Neutrophil (primary cell): ENCODE measurements around the gene SP140.
A peak's percentile ranks its signal among the peaks of the same experiment; 100 is the strongest.

ENCODE experiments used
- H3K27ac ChIP-seq: fragments of 200-600 bp; sonication (generic); 2 replicates; pipeline ENCODE4 v1.5.1; 2016; ENCODE audit warnings: mild to moderate bottlenecking, moderate library complexity
- H3K27me3 ChIP-seq: fragments of 200-600 bp; sonication (generic); 2 replicates; pipeline ENCODE4 v1.6.0; 2016; ENCODE audit warnings: mild to moderate bottlenecking
- H3K36me3 ChIP-seq: fragments of 200-600 bp; sonication (generic); 2 replicates; pipeline ENCODE4 v1.5.1; 2017
- H3K4me1 ChIP-seq, 2 experiments: fragments of 200-600 bp in 1 of 2; sonication (generic) in 1 of 2; 1 replicate in 1 of 2; 2 replicates in 1 of 2; pipeline versions ENCODE4 v1.5.1 to v1.6.1; 2013 to 2016; ENCODE audit warnings: low read depth in 1 of 2, low read length in 1 of 2, mild to moderate bottlenecking in 1 of 2, moderate library complexity in 1 of 2; ENCODE audit not compliant: control insufficient read depth in 1 of 2, insufficient read depth in 1 of 2
- H3K4me3 ChIP-seq, 2 experiments: fragments of 200-600 bp in 1 of 2; sonication (generic) in 1 of 2; 1 replicate in 1 of 2; 2 replicates in 1 of 2; pipeline ENCODE4 v1.5.1; 2013 to 2016; ENCODE audit warnings: low read depth in 1 of 2, low read length in 1 of 2, mild to moderate bottlenecking in 1 of 2, moderate library complexity in 1 of 2
- H3K9me3 ChIP-seq: fragments of 200-600 bp; sonication (generic); 2 replicates; pipeline ENCODE4 v1.5.1; 2016
- TF ChIP-seq, protein P1 (sequence below): fragments of 200-600 bp; sonication (generic); IDR thresholded peaks from 2 replicates; pipeline ENCODE4 v1.5.1; 2016; ENCODE audit warnings: antibody characterized with exemption

SP140 gene

DNA sequence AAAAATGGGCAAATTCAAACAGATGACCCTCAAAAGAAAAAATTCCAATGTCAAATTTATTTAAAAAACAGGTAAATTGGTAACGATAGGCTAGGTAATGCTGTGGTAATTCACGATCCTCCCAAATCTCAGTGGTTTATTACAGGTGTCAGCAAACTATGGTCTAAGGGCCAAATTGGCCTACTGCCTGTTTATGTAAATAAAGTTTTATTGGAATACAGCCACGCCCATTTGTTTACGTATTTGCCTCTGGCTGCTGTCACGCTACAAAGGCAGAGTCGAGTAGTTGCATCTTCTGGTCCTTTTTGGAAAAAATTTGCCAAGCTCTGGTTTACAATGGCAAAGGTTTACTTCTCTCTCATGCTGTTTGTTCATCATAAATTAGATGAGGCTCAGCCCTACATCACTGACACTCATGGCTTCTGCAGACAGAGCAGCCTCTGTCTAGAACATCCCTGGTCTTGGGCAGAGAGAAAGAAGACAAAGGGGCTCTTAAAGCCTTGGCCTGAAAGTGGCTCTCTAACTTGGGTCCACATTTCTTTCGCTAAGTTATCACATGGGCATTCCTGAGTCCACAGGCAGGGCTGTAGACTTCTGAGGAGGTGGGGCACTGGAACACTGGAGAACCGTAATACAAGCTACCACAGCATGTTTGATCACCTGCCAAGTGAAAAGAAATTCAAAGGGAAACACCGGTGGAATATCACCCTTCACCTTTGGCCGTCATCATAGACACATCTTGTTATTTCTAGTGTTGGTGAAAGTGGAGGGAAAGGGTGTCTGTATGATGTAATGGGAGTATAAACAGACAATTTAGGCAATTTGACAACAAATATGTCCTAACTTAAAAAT, 40.6 kb upstream of the SP140 start:
- Histone ChIP-seq H3K4me3 (no peak overlapping the region), H3K27me3 (no peaks in the 10 kb centered on the region), H3K27ac (peak overlapping the region; percentile 44), H3K36me3 (peaks cover 59% of the 10 kb centered on the region), H3K4me1 (no peaks in the 10 kb centered on the region), H3K9me3 (no peaks in the 10 kb centered on the region)
- TF ChIP-seq, protein P1, sequence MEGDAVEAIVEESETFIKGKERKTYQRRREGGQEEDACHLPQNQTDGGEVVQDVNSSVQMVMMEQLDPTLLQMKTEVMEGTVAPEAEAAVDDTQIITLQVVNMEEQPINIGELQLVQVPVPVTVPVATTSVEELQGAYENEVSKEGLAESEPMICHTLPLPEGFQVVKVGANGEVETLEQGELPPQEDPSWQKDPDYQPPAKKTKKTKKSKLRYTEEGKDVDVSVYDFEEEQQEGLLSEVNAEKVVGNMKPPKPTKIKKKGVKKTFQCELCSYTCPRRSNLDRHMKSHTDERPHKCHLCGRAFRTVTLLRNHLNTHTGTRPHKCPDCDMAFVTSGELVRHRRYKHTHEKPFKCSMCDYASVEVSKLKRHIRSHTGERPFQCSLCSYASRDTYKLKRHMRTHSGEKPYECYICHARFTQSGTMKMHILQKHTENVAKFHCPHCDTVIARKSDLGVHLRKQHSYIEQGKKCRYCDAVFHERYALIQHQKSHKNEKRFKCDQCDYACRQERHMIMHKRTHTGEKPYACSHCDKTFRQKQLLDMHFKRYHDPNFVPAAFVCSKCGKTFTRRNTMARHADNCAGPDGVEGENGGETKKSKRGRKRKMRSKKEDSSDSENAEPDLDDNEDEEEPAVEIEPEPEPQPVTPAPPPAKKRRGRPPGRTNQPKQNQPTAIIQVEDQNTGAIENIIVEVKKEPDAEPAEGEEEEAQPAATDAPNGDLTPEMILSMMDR = no peak

DNA sequence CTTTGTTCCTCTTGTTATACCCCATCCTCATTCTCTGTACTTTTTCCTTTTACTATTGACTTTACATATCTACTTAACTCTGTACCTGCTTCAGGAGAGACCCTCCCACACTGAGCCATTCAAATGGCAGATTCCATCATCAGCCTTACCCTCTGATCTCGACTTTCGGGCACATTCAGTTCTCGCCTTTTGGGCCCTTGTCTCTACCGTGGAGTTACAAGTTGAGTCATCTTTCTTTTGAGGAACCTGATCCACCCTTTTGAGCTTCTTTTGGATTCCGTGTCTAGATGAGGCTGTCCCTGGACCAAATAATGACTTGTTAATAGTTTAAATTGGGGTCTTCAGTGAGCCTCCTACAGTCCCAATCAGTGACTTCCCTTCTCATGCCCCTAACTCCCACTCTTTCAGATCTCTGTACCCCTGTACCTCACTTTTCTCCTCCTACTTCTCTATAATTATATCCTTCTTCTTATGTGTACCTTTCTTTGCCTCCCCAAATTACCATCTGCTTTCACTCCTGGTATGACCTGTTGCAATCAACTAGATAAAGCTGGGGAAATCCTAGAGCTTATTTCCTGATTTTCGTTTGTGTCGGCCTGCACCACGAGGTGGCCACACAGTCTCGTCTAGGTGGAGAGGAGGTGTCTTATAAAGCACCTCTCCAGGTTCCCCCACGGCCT, 23.0 kb upstream of the SP140 start:
- Histone ChIP-seq H3K36me3 (peaks cover 98% of the 10 kb centered on the region), H3K27me3 (no peaks in the 10 kb centered on the region), H3K4me1 (peaks cover 10 to 14% of the 10 kb centered on the region in 2 experiments), H3K9me3 (no peaks in the 10 kb centered on the region), H3K27ac (peak overlapping the region; percentile 8), H3K4me3 (no peak overlapping the region)
- TF ChIP-seq, protein P1 = no peak

DNA sequence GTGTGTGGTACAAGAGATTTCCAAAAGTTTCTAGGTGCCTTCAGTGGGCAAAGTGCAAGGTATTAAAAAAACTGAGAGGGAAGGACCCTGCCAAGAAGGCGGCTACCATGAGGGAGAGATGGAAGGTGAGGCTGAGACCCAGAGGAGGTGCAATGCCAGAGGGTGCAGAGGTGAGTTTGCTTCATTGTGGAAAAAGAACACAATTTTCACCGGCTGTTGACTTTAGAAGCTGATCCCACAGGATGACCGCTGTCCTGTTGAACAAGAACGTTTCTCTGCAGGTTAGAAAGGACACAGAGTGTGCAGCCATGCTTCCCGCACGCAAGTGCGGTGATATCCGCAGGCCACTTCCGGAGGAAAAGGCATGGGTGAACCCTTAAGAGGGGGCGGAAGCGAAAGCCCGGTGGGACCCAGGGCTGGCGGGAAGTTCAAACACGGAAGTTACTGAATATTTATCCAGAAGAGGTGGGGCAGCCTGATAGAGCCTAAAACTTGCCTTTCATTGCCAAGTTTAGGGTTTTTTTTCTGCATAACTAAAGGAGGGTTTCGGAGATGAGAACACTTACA, 22.3 kb upstream of the SP140 start:
- Histone ChIP-seq H3K27me3 (no peaks in the 10 kb centered on the region), H3K4me1 (peaks cover 10 to 14% of the 10 kb centered on the region in 2 experiments), H3K9me3 (no peaks in the 10 kb centered on the region), H3K27ac (peak overlapping the region; percentile 8), H3K36me3 (peaks cover 99% of the 10 kb centered on the region), H3K4me3 (no peak overlapping the region)
- TF ChIP-seq, protein P1 = no peak

DNA sequence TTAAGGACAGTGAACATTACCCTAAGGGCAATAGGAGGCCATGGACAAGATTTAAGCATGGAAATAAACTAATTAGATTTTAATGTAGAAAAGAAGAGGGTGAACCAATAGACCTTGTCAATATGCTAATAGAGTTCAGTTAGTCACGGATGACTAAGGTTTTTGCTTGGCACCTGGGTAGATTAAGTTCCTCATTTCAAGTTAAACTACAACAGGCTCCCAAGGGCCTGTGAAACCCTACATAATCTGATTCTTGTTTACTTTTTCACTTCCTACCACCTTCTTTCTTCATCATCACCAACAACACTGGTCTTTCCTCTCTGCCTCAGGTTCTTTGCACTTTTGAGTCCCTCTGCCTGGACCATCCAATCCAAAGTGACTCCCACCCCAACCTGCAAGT, 20.5 kb upstream of the SP140 start:
- peak overlapping the region; percentile 75 for H3K27ac ChIP-seq
- peaks cover 21 to 25% of the 10 kb centered on the region in 2 experiments for H3K4me1 ChIP-seq
- no peak overlapping the region for H3K4me3 ChIP-seq
- H3K9me3 ChIP-seq = no peaks in the 10 kb centered on the region
- no peaks in the 10 kb centered on the region for H3K27me3 ChIP-seq
- peaks cover 99% of the 10 kb centered on the region for H3K36me3 ChIP-seq
- TF ChIP-seq, protein P1 = no peak

DNA sequence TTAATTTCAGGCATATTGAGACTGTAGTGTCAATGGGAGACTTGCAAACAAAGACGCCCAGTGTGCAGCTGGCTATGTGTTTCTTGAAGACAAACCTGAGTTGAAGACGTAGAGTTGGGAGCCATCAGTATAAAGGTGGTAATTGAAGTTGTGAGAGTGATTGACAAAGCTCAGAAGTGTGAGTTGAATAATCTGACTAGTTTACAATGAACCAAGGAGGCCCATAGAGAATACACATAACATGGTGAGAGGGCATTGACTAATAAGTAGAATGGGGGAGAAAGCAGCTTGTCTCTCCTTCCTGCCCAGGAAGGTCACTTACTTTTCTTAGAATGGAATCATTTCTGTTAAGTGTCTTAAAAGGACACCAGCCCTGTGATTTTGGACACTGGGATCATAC, 19.8 kb upstream of the SP140 start:
- no peaks in the 10 kb centered on the region for H3K27me3 ChIP-seq
- peaks cover 99% of the 10 kb centered on the region for H3K36me3 ChIP-seq
- no peaks in the 10 kb centered on the region for H3K9me3 ChIP-seq
- TF ChIP-seq, protein P1 = no peak
- H3K4me1 ChIP-seq = peaks cover 27 to 32% of the 10 kb centered on the region in 2 experiments
- H3K4me3 ChIP-seq = no peak overlapping the region
- peak overlapping the region; percentile 75 for H3K27ac ChIP-seq
